Fibroblast of lung (primary cell): Measurements from ENCODE around the gene MLLT6. TPM values are rescaled to one million over a fixed set of nuclear protein-coding genes. Genes with fewer than 3 reads are reported as not detected.

Experiments
- DNase-seq, 2 donors: peaks; one replicate each; pipeline versions ENCODE4 v3.0.0 to v3.0.0-alpha.2; 2010; ENCODE audit warnings: low read depth in 2 of 2
- H2AFZ ChIP-seq: 2 replicates; pipeline ENCODE4 v1.5.1; 2012; ENCODE audit warnings: low read length, control low read depth, inconsistent platforms
- H3K27ac ChIP-seq: 2 replicates; pipeline ENCODE4 v1.5.1; 2011; ENCODE audit warnings: low read length, control low read depth; ENCODE audit not compliant: insufficient read depth
- H3K27me3 ChIP-seq: 2 replicates; pipeline ENCODE4 v1.5.1; 2011; ENCODE audit warnings: mild to moderate bottlenecking, low read length; ENCODE audit not compliant: control insufficient read depth, insufficient read depth
- H3K36me3 ChIP-seq: 2 replicates; pipeline ENCODE4 v1.5.1; 2011; ENCODE audit warnings: low read length; ENCODE audit not compliant: control insufficient read depth, insufficient read depth
- H3K4me1 ChIP-seq: 2 replicates; pipeline ENCODE4 v1.5.1; 2011; ENCODE audit warnings: low read length; ENCODE audit not compliant: control insufficient read depth, insufficient read depth; ENCODE audit errors: extremely low read depth
- H3K4me2 ChIP-seq: 2 replicates; pipeline ENCODE4 v1.5.1; 2011; ENCODE audit warnings: low read length, control low read depth; ENCODE audit not compliant: insufficient read depth; ENCODE audit errors: extremely low read depth
- H3K4me3 ChIP-seq, 4 experiments: fragments of 200-600 bp in 1 of 4; sonication (generic) in 1 of 4; replicated peaks in 1 of 4; 2 replicates each; pipeline ENCODE4 v1.5.1; 2011 to 2016; ENCODE audit warnings: low read length in 4 of 4, low read depth in 3 of 4, mild to moderate bottlenecking in 3 of 4, control low read depth in 2 of 4, inconsistent platforms in 1 of 4, mixed read lengths in 1 of 4; ENCODE audit not compliant: insufficient read depth in 1 of 4; ENCODE audit errors: control extremely low read depth in 1 of 4
- H3K79me2 ChIP-seq: 2 replicates; pipeline ENCODE4 v1.5.1; 2012; ENCODE audit warnings: mild to moderate bottlenecking, low read length, inconsistent platforms; ENCODE audit not compliant: control insufficient read depth, insufficient read depth
- H3K9ac ChIP-seq: 2 replicates; pipeline ENCODE4 v1.5.1; 2011; ENCODE audit warnings: mild to moderate bottlenecking, low read length, control low read depth; ENCODE audit not compliant: insufficient read depth
- H3K9me3 ChIP-seq: 2 replicates; pipeline ENCODE4 v1.5.1; 2012; ENCODE audit warnings: low read depth, low read length; ENCODE audit not compliant: control insufficient read depth, insufficient read depth
- H4K20me1 ChIP-seq: 2 replicates; pipeline ENCODE4 v1.5.1; 2011; ENCODE audit warnings: low read length; ENCODE audit not compliant: control insufficient read depth, insufficient read depth; ENCODE audit errors: extremely low read depth
- CTCF ChIP-seq, 2 donors: IDR thresholded peaks in 1 of 2; conservative IDR thresholded peaks in 1 of 2; 1 replicate in 1 of 2; 2 replicates in 1 of 2; pipeline ENCODE4 v1.5.1; 2011 to 2012; ENCODE audit warnings: low read length in 2 of 2, control low read depth in 1 of 2, inconsistent platforms in 1 of 2, low read depth in 1 of 2, mild to moderate bottlenecking in 1 of 2
- EZH2 ChIP-seq: IDR thresholded peaks from 2 replicates; pipeline ENCODE4 v1.5.1; 2012; ENCODE audit warnings: low read length, control low read depth, mild to moderate bottlenecking; ENCODE audit errors: missing control alignments
- polyA plus RNA-seq, 2 donors: library from polyadenylated mRNA; depleted of rRNA in 1 of 2; stranded (reverse) in 1 of 2; unstranded in 1 of 2; fragments of >200 nt; gene quantifications; 2 replicates each; pipeline ENCODE4 v1.2.1, GENCODE V29; 2011 to 2012; ENCODE audit warnings: missing spikeins in 1 of 2
- total RNA-seq: library from RNA; depleted of rRNA; stranded (reverse); fragments of >200 nt; gene quantifications from 2 replicates; pipeline ENCODE4 v1.2.1, GENCODE V29; 2014

MLLT6 gene
- total and polyA plus RNA-seq, 2 donors (not counting 1 experiment from before 2014, with no cell fraction given) = 15.4 to 17.7 TPM

- no peaks in the 10 kb centered on the region for H3K36me3 ChIP-seq
- peaks cover 35% of the 10 kb centered on the region for H3K27me3 ChIP-seq
- H3K4me1 ChIP-seq = no peaks in the 10 kb centered on the region
- TF ChIP-seq EZH2 (no peak), CTCF (conservative IDR thresholded peaks at IDR 0.05 in 1 of 2, IDR thresholded peaks at IDR 0.05 in 1 of 2; ENCODE audit: low read depth in 1 of 2, low read length in 2 of 2) (peak; percentile 100)
- no peaks in the 10 kb centered on the region for H3K9me3 ChIP-seq
- no peak overlapping the region for H3K4me2 ChIP-seq
- no peak overlapping the region for H3K27ac ChIP-seq
- H3K9ac ChIP-seq = no peak overlapping the region
- no peaks in the 10 kb centered on the region for H3K79me2 ChIP-seq
- H4K20me1 ChIP-seq = no peaks in the 10 kb centered on the region
- peak; percentile 52 to 76 for DNase-seq
- H3K4me3 ChIP-seq = no peak overlapping the region
- no peak overlapping the region for H2AFZ ChIP-seq
Measured at GRCh38 chr17:38667099-38667786, 37.8 kb upstream of the MLLT6 start.

- H3K79me2 ChIP-seq = no peaks in the 10 kb centered on the region
- H3K27me3 ChIP-seq = peaks cover 40% of the 10 kb centered on the region
- TF ChIP-seq EZH2 (no peak), CTCF (conservative IDR thresholded peaks at IDR 0.05 in 1 of 2, IDR thresholded peaks at IDR 0.05 in 1 of 2; ENCODE audit: low read depth in 1 of 2, low read length in 2 of 2) (no peak)
- H3K4me2 ChIP-seq = no peak overlapping the region
- no peak for DNase-seq
- no peak overlapping the region for H3K27ac ChIP-seq
- H2AFZ ChIP-seq = no peak overlapping the region
- H3K9me3 ChIP-seq = no peaks in the 10 kb centered on the region
- no peaks in the 10 kb centered on the region for H3K4me1 ChIP-seq
- no peak overlapping the region for H3K9ac ChIP-seq
- no peaks in the 10 kb centered on the region for H4K20me1 ChIP-seq
- no peak overlapping the region for H3K4me3 ChIP-seq
- H3K36me3 ChIP-seq = no peaks in the 10 kb centered on the region
Measured at GRCh38 chr17:38667787-38668122, 37.3 kb upstream of the MLLT6 start.

- TF ChIP-seq EZH2 (peak; percentile 57), CTCF (conservative IDR thresholded peaks at IDR 0.05 in 1 of 2, IDR thresholded peaks at IDR 0.05 in 1 of 2; ENCODE audit: low read depth in 1 of 2, low read length in 2 of 2) (no peak)
- peaks cover 55% of the 10 kb centered on the region for H3K27me3 ChIP-seq
Measured at GRCh38 chr17:38669520-38669919, 35.6 kb upstream of the MLLT6 start.

More at GRCh38 chr17:38669520-38669919, 35.6 kb upstream of the MLLT6 start:
- Histone ChIP-seq H4K20me1 (no peaks in the 10 kb centered on the region), H3K9ac (no peak overlapping the region), H3K9me3 (no peaks in the 10 kb centered on the region), H3K79me2 (no peaks in the 10 kb centered on the region), H3K36me3 (no peaks in the 10 kb centered on the region), H3K27ac (no peak overlapping the region), H2AFZ (no peak overlapping the region), H3K4me3 (no peak overlapping the region), H3K4me2 (no peak overlapping the region), H3K4me1 (no peaks in the 10 kb centered on the region)
- no peak for DNase-seq
